GM18511 (cell line): ENCODE data around the gene EGFR.

Source experiments
- ATAC-seq: cut with Tn5 transposase; IDR thresholded peaks from one replicate; pipeline ENCODE4 v1.9.1; 2021; ENCODE audit warnings: mild to moderate bottlenecking, moderate library complexity; ENCODE audit not compliant: unreplicated experiment

Gene EGFR

GRCh38 chr7:55060636-55061022, 41.8 kb downstream of the EGFR start:
- no peak for ATAC-seq

GRCh38 chr7:55061726-55062499, 43.1 kb downstream of the EGFR start:
- ATAC-seq, result no peak

- ATAC-seq, result no peak
These were observed 44.2 kb downstream of the EGFR start for GRCh38 chr7:55063061-55063460.

DNA sequence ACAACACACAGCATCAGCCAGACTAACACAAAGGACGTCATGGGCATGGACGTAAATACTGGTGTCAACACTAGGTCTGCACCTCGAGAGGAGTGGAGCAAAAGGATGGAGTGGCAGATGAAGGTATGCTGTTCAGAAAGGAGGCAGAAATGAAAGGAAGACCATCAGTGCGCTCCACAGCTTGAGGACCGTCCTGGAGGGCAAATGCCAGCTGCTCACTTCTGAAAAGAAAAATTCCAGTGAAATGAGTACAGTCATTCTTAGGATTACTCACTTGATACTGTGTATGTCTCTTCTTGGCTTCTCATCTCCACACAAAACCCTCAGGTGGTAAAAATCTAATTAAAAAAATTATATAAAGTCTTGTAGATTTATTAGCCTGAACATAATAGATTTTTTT, 44.8 kb downstream of the EGFR start:
- ATAC-seq, result no peak

DNA sequence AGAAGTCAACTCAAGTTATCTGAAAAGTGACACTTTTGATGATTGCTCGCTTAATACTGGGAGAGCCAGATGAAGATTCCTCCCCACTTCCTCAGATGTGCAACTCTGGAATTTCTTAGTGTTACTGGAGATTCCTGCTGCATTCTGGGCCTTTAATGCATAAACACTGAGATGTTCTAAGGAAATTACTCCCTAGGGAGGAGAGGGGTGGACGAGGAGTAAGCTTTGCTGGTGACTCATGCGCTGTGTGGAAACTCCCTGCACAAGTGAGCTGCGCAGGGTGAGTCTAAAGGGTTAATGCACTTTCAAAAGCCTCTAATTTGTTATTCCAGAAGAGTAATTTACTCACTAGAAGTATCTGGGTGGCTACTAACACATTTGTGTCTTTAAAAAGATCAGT, 46.3 kb downstream of the EGFR start:
- peak; percentile 71 for ATAC-seq

DNA sequence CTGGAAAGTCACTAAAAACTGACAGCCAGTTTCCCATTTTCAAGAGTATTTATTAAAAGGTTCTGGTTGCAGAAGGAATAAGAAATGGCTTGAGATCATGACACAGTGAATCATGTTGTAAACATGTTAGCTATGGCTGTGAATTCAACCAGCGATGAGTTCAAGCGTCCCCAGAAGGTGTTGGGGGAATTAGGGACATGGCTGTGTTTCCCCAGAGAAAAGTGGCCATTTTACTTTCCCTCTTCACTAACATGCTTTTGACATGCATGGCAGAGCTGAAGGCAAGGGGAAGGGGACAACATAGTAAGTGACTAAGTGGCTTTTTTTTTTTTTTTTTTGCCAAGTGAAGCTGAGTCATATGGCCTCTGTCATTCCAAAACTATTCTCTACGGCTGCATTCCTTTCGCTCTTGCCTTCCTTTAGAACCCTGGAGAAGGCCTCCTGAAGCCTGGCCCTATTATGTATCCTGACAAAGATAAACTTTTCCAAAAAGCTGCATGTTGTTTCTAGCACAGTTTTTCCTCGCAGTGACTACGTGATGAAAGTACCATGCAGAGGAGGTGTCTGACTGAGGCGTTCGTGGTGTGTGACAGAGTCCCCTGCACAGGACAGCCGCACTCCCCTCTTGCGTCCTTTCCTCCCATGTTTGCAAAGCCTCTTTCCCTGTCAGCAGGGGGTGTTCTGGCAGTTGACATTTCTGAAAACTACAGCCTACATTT, 46.9 kb downstream of the EGFR start:
- peak; percentile 54 for ATAC-seq

DNA sequence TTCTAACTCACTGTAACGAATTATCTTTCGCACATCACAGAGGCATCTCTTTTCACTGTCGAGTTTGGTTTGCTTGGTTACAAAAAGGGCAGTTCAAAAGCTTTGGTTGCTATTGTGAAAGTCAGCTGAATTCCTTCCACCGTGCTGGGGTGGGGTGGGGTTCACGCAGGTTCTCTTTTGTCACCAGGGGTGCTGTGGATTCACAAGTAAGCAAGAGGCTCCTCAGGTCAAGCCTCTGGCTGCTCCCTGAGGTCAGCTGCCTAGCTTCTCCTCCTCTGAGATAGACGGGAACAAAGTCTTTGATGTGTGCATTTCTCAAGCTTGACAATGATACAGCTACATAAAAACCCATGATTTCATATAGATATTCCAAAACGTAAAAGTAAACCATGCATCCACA, 47.7 kb downstream of the EGFR start:
- ATAC-seq, result no peak

DNA sequence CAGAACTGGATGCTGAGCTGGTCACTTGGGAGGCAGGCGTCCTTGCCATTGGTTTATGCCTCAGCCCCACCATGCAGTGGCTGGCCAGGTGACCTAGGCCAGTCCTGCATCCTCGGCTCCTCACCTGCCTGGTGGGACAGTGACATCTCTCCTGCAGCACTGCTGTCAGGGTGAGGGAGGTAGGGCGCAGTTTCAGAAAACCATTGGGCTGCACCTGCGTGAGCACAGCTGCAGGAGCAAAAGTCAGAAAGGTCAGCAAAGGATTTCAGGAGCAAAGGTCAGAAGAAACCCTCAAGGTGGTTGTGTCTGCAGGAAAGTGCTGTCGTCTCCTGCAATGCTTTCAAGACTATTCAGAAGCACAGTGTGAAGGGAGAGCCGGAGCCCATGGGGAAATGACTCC, 48.1 kb downstream of the EGFR start:
- ATAC-seq, result no peak

GRCh38 chr7:55067748-55068147, 48.9 kb downstream of the EGFR start:
- no peak for ATAC-seq

GRCh38 chr7:55069271-55069792, 50.5 kb downstream of the EGFR start:
- no peak for ATAC-seq

GRCh38 chr7:55070271-55070743, 51.5 kb downstream of the EGFR start:
- ATAC-seq, result no peak

- ATAC-seq, result no peak
These were observed 52.0 kb downstream of the EGFR start for GRCh38 chr7:55070854-55071253.

DNA sequence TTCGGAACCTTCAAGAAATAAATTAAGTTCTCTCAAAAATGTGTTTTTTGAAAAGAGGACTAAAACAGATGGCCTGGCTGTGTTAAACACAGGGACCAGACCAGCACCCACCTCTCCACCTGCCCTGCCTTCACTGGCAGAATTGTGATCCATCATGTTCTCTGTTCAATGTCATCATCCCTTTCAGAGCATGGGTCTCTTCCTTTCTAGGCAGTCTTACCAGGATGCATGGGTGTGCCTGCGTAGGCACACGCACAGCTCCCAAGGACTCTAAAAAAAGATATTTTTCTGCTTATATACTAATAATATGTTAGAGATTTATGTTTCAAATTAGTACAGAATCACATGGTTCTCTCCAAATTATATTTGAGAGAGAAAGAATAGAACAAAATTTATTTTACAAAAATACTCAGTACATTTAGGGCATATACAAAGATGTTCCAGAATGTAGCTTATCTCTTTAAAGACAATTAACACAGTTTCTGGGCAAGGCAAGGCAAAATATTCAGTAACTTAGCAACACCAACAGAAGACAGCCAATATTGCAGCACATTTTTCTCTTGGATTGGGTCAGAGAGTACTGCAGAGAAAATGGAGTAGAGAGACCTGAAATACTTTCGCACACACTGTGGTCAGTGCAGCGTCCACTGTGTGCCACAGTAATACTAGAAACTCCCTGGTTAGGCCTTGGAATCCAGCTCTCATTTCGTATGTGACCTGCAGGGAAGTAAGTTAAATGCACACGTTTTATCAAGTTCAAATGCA, 52.8 kb downstream of the EGFR start:
- ATAC-seq, result no peak

DNA sequence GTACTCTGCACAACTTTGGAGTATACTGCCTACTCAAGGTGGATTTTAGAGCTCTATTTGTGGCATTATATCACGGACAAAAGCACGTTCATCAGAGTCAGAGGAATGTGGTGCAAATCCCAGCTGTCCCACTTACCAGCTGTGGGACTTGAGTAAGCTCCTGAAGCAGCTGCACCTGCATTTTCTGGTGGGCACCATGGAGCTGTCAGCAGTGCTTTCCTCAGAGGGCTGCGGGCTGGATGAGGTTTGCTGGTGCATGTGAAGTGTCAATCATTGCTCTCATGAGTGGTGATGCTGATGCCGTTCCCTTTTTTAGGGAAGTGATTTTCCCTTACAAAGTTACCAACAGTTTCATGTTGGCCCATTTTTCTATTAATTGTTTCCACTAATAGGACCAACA, 53.4 kb downstream of the EGFR start:
- ATAC-seq, result no peak

DNA sequence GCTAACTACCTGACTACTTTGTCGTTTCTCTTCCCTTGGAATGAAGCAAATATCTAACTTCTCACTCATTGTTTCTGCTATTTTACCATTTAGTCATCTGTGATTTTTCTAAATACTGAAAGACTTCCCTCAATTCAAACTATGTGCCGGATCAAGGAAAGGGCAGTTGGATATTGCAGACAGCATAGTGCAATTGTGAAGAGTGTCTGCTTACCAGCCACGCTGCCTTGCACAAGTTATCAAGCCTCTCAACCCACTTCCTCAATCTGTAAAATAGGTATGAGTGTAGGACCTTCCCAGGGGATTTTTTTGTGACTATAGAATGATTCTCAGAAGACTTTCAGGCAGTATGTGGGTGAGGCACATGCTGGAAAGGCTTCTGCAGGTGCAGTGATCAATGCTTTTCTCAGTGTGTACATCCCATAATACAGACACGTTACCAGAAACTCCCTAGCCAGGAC, 54.3 kb downstream of the EGFR start:
- peak; percentile 54 for ATAC-seq

- peak; percentile 91 for ATAC-seq
These were observed 55.2 kb downstream of the EGFR start for GRCh38 chr7:55073976-55074528.

- no peak for ATAC-seq
These were observed 56.7 kb downstream of the EGFR start for GRCh38 chr7:55075464-55076021.

- ATAC-seq, result no peak
These were observed 59.0 kb downstream of the EGFR start for GRCh38 chr7:55077561-55078410.

DNA sequence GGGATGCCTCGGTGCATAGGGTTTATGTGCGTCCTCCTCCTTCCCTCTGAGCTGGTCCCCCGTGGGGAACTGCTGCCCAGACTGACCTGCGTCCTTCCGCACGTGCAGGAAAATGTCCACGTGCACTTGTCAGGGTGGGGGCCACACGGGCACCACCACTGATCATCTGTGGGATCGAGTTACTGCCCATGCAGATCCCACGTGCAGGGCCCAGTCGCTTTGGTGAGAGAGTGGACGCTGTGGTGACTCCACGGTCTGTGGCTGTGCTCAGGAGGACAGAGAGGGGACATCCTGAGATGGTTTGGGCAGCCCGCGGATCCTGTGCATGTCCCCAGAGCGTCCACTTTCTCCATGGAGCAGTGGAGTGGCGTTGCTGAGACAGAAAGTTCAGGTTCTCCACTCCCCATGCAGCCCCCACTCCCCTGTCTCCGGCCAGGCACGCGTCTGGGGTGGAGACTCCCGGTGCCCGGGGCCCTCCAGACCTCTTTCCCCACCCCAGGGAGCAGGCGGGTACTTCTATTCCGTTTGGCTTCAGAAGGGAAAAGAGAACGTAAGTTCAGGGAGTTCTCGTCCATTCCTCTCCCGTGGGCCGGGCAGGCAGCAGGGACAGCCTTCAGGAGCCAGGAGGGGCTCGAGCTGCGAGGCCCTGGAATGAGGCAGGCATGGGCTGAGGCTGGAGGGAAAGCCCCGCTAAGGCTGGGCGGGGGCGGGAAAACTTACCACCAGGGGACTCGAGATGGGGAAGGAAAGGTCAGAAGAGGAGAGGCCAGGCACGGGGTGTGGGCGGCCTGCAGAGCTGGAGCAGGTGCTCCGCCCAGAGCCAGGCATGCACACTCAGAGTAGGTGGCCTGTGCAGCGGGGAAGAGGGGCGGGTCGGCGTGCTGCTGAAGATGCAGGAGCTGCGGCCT, 59.9 kb downstream of the EGFR start:
- ATAC-seq, result no peak
